ENCODE data around the gene DAD1.
"Not testable (repeated sequence)": the region's sequence is repeated elsewhere in the genome, so short reads cannot be mapped to it uniquely, and the experiment has no call there.

DAD1 gene

DNA sequence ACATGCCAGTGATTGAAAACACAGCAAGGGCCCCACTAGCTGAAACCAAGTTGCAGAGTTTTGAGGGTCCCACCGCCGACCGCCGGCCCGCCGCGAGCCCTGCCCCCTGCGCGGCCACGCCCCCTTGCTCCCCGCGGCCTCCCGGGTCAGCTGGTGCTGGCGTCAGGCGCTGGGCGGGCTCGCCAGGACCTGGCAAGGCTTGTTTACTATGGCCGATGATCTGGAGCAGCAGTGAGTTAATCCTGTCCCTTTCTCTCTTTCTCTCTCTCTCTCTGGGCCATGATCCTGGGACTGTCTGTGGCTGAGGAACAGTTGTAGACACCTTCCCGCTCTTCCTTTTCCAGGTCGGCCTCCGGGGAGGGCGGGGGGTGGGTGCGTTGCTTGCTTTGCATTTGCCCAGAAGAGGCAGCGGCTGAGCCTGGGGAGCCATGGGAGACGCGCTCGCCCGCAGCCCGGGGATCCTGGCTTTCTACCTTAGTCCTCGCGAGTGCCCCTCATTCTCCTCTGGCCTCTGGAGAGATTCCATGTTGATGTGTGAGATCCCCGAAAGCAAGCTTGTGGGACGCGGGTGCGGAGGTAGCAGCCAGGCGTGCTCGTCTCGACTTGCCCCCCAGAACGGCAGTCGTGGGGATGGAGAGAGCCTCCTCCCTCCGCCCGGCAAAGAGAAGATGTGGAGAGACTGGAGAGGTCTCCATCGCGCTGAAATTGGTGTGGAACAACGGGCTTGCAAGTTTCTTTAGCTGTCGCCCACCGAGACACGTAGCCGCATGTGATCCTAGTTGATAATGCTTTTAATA is 9.3 kb upstream of the DAD1 start, which contains the start of gene ABHD4:
Gene ABHD4, plus strand, starts transcription at position 202 of the 797 bp plus-strand sequence. Its CDS starts 7 bp downstream, at position 209.
- DNase-seq: peak; percentile 74

DNA sequence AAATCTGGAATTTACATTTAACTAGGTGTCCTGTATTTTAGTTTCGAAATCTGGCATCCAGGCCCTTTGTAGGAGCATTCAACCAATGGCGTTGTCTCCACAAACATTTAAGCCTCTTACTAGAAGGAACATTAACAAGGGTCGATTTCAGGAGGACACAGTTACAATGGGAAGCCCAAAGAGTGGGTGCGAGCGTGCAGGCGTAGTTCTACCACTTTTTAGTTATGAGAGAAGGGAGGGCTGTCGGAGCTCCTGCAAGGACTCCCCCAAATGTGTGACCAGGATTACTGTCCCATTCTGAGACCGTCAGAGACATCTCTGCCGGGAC is 8.7 kb upstream of the DAD1 start:
- no peak for DNase-seq

- no peak for DNase-seq
Observed at GRCh38 chr14:22597265-22597664, 8.2 kb upstream of the DAD1 start.

DNA sequence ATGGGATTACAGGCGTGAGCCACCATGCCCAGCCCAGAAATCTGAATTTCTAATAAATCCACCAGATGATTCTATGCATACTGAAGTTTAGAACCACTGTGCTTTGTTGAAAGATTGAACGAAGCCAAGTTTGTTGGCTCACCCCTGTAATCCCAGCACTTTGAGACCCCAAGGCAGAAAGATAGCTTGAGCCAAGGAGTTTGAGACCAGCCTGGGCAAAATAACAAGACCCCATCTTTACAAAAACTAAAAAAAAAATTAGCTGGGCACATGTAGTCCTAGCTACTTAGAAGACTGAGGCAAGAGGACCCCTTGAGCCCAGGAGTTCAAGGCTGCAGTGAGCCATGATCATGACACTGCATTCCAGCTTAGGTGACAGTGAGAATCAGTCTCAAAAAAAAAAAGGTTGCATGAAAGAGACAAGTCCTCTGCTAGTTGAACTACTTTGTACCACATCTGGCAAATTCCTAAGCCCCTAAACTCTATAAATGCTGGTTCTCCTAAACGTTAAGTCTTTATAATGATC is 7.4 kb upstream of the DAD1 start:
- no peak for DNase-seq

DNA sequence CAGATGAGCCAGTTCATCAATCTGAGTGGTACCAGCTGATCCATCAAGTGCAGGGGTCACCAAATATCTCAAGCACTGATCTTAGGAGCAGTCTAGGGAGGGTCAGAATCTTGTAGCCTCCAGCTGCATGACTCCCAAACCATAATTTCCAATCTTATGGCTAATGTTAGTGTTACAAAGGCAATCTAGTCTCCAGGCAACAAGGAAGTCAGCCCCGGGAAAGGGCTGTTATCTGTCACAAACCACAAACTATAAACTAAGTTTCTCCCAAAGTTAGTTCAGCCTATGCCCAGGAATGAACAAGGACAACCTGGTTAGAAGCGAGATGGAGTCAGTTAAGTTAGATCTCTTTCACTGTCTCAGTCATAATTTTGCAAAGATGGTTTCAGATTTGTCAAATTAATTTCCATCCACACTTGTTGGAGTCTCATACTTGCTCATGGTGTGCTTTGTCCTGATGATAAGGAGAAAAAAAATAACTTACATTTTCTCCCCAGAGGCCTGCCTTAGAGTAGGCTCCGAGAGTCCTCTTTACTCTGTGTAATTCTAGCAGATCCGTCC is 5.2 kb upstream of the DAD1 start:
- no peak for DNase-seq

DNA sequence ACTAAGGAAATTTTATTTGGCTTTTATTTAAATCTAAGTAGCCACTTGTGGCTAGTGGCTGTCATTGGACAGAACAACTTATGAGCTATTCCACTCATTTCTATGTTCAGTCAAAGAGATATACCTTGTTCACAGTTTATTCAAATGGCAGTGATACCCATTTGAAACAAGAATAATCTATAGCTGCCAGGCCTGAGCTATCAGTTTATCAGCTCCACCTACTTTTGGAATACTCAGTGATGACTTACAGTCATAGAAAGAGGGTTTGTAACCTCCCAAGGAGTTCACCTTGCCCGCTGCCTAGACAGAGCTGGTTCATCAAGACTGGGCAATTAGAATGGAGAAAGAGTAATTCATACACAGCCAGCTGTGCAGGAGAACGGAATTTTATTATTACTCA is 4.6 kb upstream of the DAD1 start:
- no peak for DNase-seq

DNA sequence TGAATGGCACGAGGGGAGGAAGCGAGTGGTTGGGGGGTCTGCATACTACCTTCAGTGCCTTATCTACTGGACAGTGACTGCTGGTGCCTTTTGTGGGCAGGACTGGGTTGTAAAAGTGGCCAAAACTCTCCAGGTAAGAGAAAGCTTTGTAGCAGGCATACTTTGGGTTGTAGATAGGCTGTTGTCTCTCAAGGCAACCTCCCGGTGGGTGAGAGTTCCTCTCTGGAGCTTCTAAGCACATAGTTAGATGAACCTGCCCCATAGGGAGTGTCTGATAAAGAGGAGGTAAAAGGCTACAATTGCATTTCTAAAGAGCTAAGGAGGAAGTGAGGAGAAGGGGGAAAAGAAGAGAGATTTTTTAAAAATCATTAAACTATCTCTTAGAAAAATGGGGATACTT is 4.2 kb upstream of the DAD1 start:
- DNase-seq: no peak

DNA sequence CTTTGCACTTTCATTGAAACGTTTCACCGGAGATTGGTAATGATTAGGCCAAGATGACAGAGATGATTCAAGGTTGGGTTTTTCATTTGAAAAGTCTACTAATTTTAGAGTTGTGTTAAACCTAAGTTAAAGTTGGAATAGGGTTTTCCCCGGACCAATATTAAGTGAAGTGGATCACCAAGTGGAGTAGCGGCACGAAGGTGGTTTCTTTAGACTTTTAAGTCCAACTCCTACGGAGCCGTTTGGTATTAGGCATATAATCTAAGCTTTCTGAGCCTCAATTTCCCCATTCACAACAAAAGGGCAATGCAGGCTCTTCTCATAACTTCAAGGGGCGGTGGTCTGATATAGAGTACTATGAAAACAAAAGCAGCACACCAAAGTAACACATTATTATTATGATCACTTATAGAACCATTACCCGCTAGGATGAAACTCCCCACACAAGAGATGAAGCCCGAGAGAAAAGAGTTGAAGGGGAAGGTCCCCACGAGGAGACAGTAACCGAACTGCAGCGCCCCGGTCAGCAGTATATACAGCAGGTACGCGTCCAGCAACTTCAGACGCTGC is 413 bp downstream of the DAD1 start:
- no peak for DNase-seq

GRCh38 chr14:22587677-22588422 is 1.2 kb downstream of the DAD1 start:
- not testable (repeated sequence) for DNase-seq

- no peak for DNase-seq
Observed at GRCh38 chr14:22587247-22587646, 1.8 kb downstream of the DAD1 start.

DNA sequence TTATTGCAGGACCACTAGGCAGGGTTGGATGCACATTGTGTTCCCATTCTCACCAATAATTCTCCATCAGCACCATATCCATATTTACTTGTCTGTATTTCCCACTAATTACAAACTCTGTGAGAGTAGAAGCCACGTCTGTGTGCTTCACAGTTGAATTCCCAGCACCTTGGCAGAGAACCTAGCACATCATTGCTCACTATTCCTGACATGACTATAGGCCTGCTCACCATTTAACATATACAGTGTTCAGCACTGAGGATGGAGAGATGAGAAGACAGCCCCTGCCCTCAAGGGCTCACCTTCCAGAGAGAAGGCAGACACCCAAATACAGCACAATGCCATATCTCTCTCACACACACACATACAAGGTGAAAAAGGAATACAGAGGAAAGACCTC is 5.0 kb downstream of the DAD1 start:
- DNase-seq: no peak

GRCh38 chr14:22580625-22581024 is 8.4 kb downstream of the DAD1 start:
- DNase-seq: no peak

GRCh38 chr14:22579881-22580280 is 9.1 kb downstream of the DAD1 start:
- DNase-seq: no peak

DNA sequence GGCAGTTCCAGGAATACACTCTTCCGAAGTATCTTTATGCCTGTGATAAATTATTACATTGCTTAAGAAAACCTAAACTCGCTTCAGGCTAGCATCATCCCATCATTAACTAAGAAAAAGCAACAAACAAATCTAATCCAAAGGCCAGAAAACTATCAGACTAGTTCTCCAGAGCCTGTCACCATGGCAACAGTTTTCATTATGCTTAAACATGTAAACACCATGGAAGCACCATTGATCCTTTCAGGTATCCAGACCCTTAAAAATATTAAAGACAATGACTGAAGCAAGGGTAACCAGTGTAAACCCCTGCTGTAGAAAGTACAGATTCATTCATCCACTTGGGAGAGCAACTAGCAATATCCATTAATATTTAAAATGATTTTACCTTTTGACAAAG is 9.8 kb downstream of the DAD1 start:
- no peak for DNase-seq

DNA sequence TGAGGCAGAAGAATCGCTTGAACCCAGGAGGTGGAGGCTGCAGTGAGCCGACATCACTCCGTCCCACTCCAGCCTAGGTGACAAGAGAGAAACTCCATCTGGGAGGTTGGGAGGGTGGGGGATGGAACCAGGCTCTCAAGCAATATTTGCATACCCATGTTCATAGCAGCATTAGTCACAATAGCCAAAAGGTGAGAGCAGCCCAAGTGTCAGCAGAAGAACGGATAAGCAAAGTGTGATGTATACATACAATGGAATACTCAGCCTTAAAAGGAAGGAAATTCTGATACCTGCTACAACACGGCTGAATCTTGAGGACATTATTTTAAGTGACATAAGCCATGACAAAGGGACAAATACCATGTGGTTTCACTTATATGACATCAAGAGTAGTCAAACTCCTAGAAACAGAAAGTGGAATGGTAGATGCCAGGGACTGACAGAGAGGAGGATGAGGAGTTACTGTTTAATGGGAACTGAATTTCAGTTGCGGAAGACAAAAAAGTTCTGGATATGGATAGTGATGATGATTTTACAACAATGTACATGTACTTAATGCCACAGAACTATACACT is 11.6 kb downstream of the DAD1 start:
- no peak for DNase-seq

- DNase-seq: no peak
Observed at GRCh38 chr14:22573804-22574203, 15.2 kb downstream of the DAD1 start.

DNA sequence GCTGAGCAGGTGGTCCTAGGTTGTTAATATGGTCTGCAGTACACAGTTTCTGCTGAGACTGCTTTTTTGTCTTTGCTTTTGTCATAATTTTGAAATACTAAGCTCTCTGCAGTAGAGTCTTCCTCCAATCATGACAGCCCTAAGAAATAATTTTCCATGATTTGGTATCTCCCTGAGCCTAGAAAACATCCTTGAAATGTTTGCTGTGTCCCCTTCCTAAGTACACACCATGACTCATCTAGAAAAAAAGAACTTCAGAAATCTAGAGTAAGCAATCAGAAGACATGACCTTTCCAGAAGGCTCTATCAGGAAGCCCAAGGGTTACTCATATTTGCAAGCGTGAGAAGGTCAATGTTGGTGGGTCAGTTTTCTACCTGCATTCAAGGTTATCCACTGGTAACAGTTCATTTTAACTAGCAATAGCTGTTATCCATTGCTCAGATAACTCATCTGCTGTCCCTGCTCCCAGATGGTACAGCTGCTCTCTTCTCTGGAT is 16.4 kb downstream of the DAD1 start:
- no peak for DNase-seq

DNA sequence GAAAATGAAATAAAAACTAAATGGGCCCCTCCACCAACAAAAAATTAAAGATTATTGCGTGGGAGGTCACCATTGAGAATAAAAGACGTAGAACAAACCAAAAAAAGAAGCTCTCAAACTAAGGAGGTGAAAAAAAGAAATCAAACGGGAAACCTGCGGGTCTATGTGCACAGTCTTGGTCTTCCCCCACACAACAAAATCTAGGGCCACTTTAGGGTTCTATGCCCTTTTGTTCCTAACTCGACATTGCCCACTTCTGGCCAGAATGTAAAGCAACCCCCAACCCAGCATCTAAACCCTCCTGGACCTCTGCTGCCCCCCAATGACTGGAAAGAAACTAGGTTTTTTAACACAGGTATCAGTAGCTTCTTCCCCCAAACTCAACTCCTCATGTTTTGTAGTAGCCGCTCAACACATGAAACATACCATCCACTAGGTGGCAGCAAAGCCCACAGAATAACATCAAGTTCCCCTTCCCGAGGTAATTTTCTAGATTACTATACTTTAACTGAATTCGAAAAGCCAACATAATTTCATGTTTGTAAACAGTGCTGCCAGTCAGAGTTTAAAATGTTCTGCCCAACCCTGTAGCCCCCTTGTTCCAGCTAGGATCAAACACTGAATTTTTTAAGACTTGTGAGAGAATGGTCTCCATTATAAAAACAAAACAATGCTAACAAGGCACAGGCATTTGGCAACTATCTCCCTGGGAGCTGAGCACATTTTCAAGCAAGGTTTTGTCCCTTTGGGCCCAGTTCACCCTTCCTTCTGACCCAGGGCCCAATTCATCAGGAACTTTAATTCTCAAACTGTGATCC is 18.7 kb downstream of the DAD1 start:
- DNase-seq: peak; percentile 76

GRCh38 chr14:22569737-22570131 is 19.3 kb downstream of the DAD1 start:
- no peak for DNase-seq

DNA sequence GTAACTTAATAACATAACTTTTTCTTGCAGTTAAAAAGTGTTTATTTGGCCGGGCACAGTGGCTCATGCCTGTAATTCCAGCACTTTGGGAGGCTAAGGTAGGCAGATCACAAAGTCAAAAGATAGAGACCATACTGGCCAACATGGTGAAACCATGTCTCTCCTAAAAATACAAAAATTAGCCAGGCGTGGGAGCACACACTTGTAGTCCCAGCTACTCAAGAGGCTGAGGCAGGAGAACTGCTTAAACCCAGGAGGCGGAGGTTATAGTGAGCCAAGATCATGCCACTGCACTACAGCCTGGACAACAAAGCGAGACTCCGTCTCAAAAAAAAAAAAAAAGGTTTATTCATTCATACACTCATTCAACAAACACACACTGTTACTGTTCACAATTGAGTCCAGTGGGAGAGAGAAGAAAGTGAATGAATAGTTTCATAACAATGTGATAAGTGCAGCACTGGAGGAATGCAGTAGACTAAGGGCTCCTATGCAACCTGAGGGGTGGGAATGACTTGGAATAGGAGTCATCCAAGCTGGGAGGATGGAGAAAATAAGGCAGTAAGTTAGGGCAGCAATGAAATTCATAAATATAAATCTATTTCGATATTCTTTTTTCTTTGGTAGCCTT is 19.8 kb downstream of the DAD1 start:
- no peak for DNase-seq

DNA sequence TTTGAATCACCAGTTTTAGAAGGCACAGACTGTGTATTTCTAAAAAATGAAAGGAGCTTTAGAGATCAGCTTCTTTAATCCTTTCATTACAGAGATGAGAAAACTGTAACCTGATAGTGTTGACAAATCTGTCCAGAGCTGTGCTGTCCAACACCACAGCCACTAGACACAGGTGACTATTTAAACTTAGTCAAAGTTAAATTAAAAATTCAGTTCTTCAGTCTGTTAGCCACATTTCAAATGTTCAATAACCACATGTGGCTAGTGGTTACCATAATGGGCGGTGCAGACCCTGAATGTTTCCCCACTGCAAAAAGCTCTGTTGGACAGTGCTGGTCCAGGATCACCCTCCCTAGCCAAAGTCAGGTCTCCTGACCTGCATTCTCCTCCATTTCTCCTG is 21.6 kb downstream of the DAD1 start:
- DNase-seq: no peak

- DNase-seq: no peak
Observed at GRCh38 chr14:22566845-22567244, 22.2 kb downstream of the DAD1 start.
